Left lung (tissue), 10 donors: Measurements from ENCODE around the gene CH25H. TPM values are rescaled to one million over a fixed set of nuclear protein-coding genes. Genes with fewer than 3 reads are reported as not detected.
"Not testable (repeated sequence)": the region's sequence is repeated elsewhere in the genome, so short reads cannot be mapped to it uniquely, and the experiment has no call there.

Experiments
- ATAC-seq: fragments of 200-7000 bp; cut with Tn5 transposase; one replicate; pipeline ENCODE4 v1.9.1; 2020; ENCODE audit warnings: moderate library complexity
- DNase-seq, 4 donors: peaks; one replicate each; pipeline ENCODE4 v3.0.0-alpha.2; 2013 to 2020
- H3K27ac ChIP-seq, 2 donors: fragments of 200-600 bp; sonication (generic) in 1 of 2; one replicate each; pipeline versions ENCODE4 v1.5.0 to v1.8.0; 2020 to 2021
- H3K27me3 ChIP-seq, 2 donors: fragments of 200-600 bp; sonication (generic) in 1 of 2; one replicate each; pipeline versions ENCODE4 v1.5.0 to v1.8.0; 2020 to 2021
- H3K36me3 ChIP-seq, 2 donors: fragments of 200-600 bp; sonication (generic) in 1 of 2; one replicate each; pipeline versions ENCODE4 v1.5.0 to v1.8.0; 2020 to 2021
- H3K4me1 ChIP-seq, 2 donors: fragments of 200-600 bp; one replicate each; pipeline ENCODE4 v1.8.0; 2021
- H3K4me3 ChIP-seq, 2 donors: fragments of 200-600 bp; sonication (generic) in 1 of 2; one replicate each; pipeline versions ENCODE4 v1.5.0 to v1.8.0; 2020 to 2021; ENCODE audit warnings: mild to moderate bottlenecking in 1 of 2
- H3K9me3 ChIP-seq, 2 donors: fragments of 200-600 bp; sonication (generic) in 1 of 2; one replicate each; pipeline versions ENCODE4 v1.5.0 to v1.8.0; 2020 to 2021
- CTCF ChIP-seq, 2 donors: fragments of 200-600 bp; sonication (generic) in 1 of 2; IDR thresholded peaks; one replicate each; pipeline versions ENCODE4 v1.5.0 to v1.8.0; 2021; ENCODE audit warnings: antibody characterized with exemption in 2 of 2
- intact Hi-C, 2 donors: fragments of 100-400 bp; cut with DNase I; formaldehyde crosslinking; loops; one replicate each; pipeline versions ENCODE4 v1.11.2 to v1.14.2; 2022
- polyA plus RNA-seq, 6 donors: library from polyadenylated mRNA; unstranded; fragments of 120-200 nt; gene quantifications; one replicate each; pipeline ENCODE4 v1.2.1, GENCODE V29; 2013; ENCODE audit not compliant: insufficient read length in 6 of 6
- total RNA-seq, 2 donors: library from RNA; stranded (reverse); fragmentation: NEBNext Ultra II Directional; extraction: Animal tissue kit (Norgen Biotek cat#: 25700); gene quantifications; one replicate each; pipeline ENCODE4 v1.2.1, GENCODE V29; 2021
- donor health status: DM: no; HTN: yes; CAD: no.
- donor health status: DM: no; HTN: no; CAD: no.

CH25H gene
- total and polyA plus RNA-seq, 8 donors = 0.10 to 14.7 (median 0.20) TPM

GRCh38 chr10:89171996-89172395 lies 35.1 kb downstream of the CH25H start:
- DNase-seq = no peak
- intact Hi-C loops = no loop called here

GRCh38 chr10:89171263-89171872 lies 35.7 kb downstream of the CH25H start:
- no peak for DNase-seq
- TF ChIP-seq CTCF (IDR thresholded peaks at IDR 0.05) = no peak
- intact Hi-C loops = no loop called here
- H3K27ac ChIP-seq = no peak overlapping the region
- no peaks in the 10 kb centered on the region for H3K27me3 ChIP-seq
- ATAC-seq = no peak
- no peaks in the 10 kb centered on the region for H3K36me3 ChIP-seq
- no peaks in the 10 kb centered on the region for H3K4me1 ChIP-seq
- no peak overlapping the region for H3K4me3 ChIP-seq
- H3K9me3 ChIP-seq = no peaks in the 10 kb centered on the region

More at GRCh38 chr10:89171996-89172395, 35.1 kb downstream of the CH25H start:
- no peak for TF ChIP-seq CTCF (IDR thresholded peaks at IDR 0.05)
- Histone ChIP-seq H3K4me3 (no peak overlapping the region), H3K27me3 (no peaks in the 10 kb centered on the region), H3K36me3 (no peaks in the 10 kb centered on the region), H3K27ac (no peak overlapping the region), H3K4me1 (no peaks in the 10 kb centered on the region), H3K9me3 (no peaks in the 10 kb centered on the region)
- no peak for ATAC-seq

- H3K27me3 ChIP-seq, H3K9me3 ChIP-seq, H3K36me3 ChIP-seq, DNase-seq, H3K27ac ChIP-seq, ATAC-seq, intact Hi-C loops, H3K4me3 ChIP-seq: not testable (repeated sequence)
- H3K4me1 ChIP-seq = peaks cover 3 to 13% of the 10 kb centered on the region in 2 donors
Observed at GRCh38 chr10:89168354-89168900, 38.7 kb downstream of the CH25H start.

GRCh38 chr10:89167915-89168314 lies 39.2 kb downstream of the CH25H start:
- Histone ChIP-seq H3K4me1 (peaks cover 3 to 17% of the 10 kb centered on the region in 2 donors), H3K9me3 (no peaks in the 10 kb centered on the region), H3K4me3 (no peak overlapping the region), H3K36me3 (no peaks in the 10 kb centered on the region), H3K27me3 (no peaks in the 10 kb centered on the region), H3K27ac (no peak overlapping the region)
- ATAC-seq = no peak
- no peak for DNase-seq
- TF ChIP-seq CTCF (IDR thresholded peaks at IDR 0.05) = no peak
- intact Hi-C loops = no loop called here

- H3K36me3 ChIP-seq = no peaks in the 10 kb centered on the region
- TF ChIP-seq CTCF (IDR thresholded peaks at IDR 0.05) = no peak
- ATAC-seq = no peak
Observed at GRCh38 chr10:89165923-89166322, 41.2 kb downstream of the CH25H start.

GRCh38 chr10:89164920-89165319 lies 42.2 kb downstream of the CH25H start:
- ATAC-seq = no peak
- TF ChIP-seq CTCF (IDR thresholded peaks at IDR 0.05) = no peak
- H3K9me3 ChIP-seq = no peaks in the 10 kb centered on the region
- no peaks in the 10 kb centered on the region for H3K27me3 ChIP-seq
- DNase-seq = no peak
- H3K4me3 ChIP-seq = no peak overlapping the region
- H3K27ac ChIP-seq = no peak overlapping the region
- no peaks in the 10 kb centered on the region for H3K36me3 ChIP-seq
- intact Hi-C loops = no loop called here
- H3K4me1 ChIP-seq = peaks cover 3 to 17% of the 10 kb centered on the region in 2 donors

More at GRCh38 chr10:89165923-89166322, 41.2 kb downstream of the CH25H start:
- intact Hi-C loops = no loop called here
- no peak overlapping the region for H3K27ac ChIP-seq
- peaks cover 3 to 17% of the 10 kb centered on the region in 2 donors for H3K4me1 ChIP-seq
- no peak overlapping the region for H3K4me3 ChIP-seq
- no peaks in the 10 kb centered on the region for H3K9me3 ChIP-seq
- DNase-seq = no peak
- no peaks in the 10 kb centered on the region for H3K27me3 ChIP-seq
